Liver (tissue), 9 donors: ENCODE data around the gene CHM. TPM values are rescaled to one million over a fixed set of nuclear protein-coding genes. Genes with fewer than 3 reads are reported as not detected.

Source experiments
- DNase-seq: peaks from one replicate; pipeline ENCODE4 v3.0.0-alpha.2; 2017; ENCODE audit warnings: low spot score
- H3K27ac ChIP-seq, 2 donors: one replicate each; pipeline ENCODE4 v1.7.0; 2013; ENCODE audit warnings: inconsistent platforms in 2 of 2, low read length in 2 of 2, control low read depth in 1 of 2, low read depth in 1 of 2, mild to moderate bottlenecking in 1 of 2
- H3K27me3 ChIP-seq, 4 donors: one replicate each; pipeline versions ENCODE4 v1.6.1 to v1.7.0; 2013; ENCODE audit warnings: low read length in 3 of 4, inconsistent platforms in 1 of 4, mild to moderate bottlenecking in 1 of 4, moderate library complexity in 1 of 4; ENCODE audit not compliant: control insufficient read depth in 4 of 4, insufficient read depth in 4 of 4
- H3K36me3 ChIP-seq, 4 donors: one replicate each; pipeline versions ENCODE4 v1.6.1 to v1.7.0; 2013; ENCODE audit warnings: low read length in 3 of 4, mild to moderate bottlenecking in 3 of 4, low read depth in 1 of 4, moderate library complexity in 1 of 4; ENCODE audit not compliant: control insufficient read depth in 4 of 4, insufficient read depth in 3 of 4
- H3K4me1 ChIP-seq, 4 donors: one replicate each; pipeline versions ENCODE4 v1.6.1 to v1.7.0; 2013; ENCODE audit warnings: low read length in 3 of 4, mild to moderate bottlenecking in 3 of 4, moderate library complexity in 1 of 4; ENCODE audit not compliant: control insufficient read depth in 4 of 4, insufficient read depth in 4 of 4
- H3K4me3 ChIP-seq, 3 donors: one replicate each; pipeline versions ENCODE4 v1.6.1 to v1.7.0; 2013; ENCODE audit warnings: low read length in 3 of 3, control low read depth in 1 of 3, low read depth in 1 of 3, mild to moderate bottlenecking in 1 of 3
- H3K9ac ChIP-seq, 2 donors: one replicate each; pipeline ENCODE4 v1.7.0; 2013; ENCODE audit warnings: low read length in 2 of 2, mild to moderate bottlenecking in 2 of 2, moderate library complexity in 2 of 2, control low read depth in 1 of 2, low read depth in 1 of 2
- H3K9me3 ChIP-seq, 4 donors: one replicate each; pipeline versions ENCODE4 v1.6.1 to v1.7.0; 2013; ENCODE audit warnings: low read length in 3 of 4; ENCODE audit not compliant: control insufficient read depth in 4 of 4
- ATF3 ChIP-seq: IDR thresholded peaks from 2 replicates; pipeline ENCODE4 v1.6.1; 2016; ENCODE audit warnings: antibody characterized with exemption
- CTCF ChIP-seq: fragments of 150-350 bp; IDR thresholded peaks from 2 replicates; pipeline ENCODE4 v1.5.1; 2017; ENCODE audit warnings: improper control_type of control experiment, low read depth, low read length; ENCODE audit not compliant: missing input control
- EGR1 ChIP-seq, 2 donors: IDR thresholded peaks; 2 replicates each; pipeline ENCODE4 v1.6.1; 2016 to 2018; ENCODE audit warnings: antibody characterized with exemption in 2 of 2, low read depth in 2 of 2
- FOXA1 ChIP-seq: IDR thresholded peaks from 2 replicates; pipeline ENCODE4 v1.6.1; 2016; ENCODE audit warnings: antibody characterized with exemption
- FOXA2 ChIP-seq: IDR thresholded peaks from 2 replicates; pipeline ENCODE4 v1.6.1; 2016; ENCODE audit warnings: antibody characterized with exemption
- GABPA ChIP-seq, 2 donors: IDR thresholded peaks in 1 of 2; conservative IDR thresholded peaks in 1 of 2; 2 replicates each; pipeline ENCODE4 v1.6.1; 2016; ENCODE audit warnings: antibody characterized with exemption in 2 of 2, mild to moderate bottlenecking in 1 of 2, moderate library complexity in 1 of 2
- HNF4A ChIP-seq, 2 donors: conservative IDR thresholded peaks; 2 replicates each; pipeline ENCODE4 v1.6.1; 2016; ENCODE audit warnings: antibody characterized with exemption in 2 of 2, mild to moderate bottlenecking in 2 of 2
- HNF4G ChIP-seq: IDR thresholded peaks from 2 replicates; pipeline ENCODE4 v1.6.1; 2016; ENCODE audit warnings: antibody characterized with exemption
- JUND ChIP-seq, 2 donors: IDR thresholded peaks; 2 replicates each; pipeline ENCODE4 v1.6.1; 2016; ENCODE audit warnings: antibody characterized with exemption in 2 of 2
- MAX ChIP-seq: IDR thresholded peaks from 2 replicates; pipeline ENCODE4 v1.6.1; 2016; ENCODE audit warnings: antibody characterized with exemption
- NR2F2 ChIP-seq: IDR thresholded peaks from 2 replicates; pipeline ENCODE4 v1.6.1; 2016; ENCODE audit warnings: antibody characterized with exemption
- RAD21 ChIP-seq, 2 donors: IDR thresholded peaks; 2 replicates each; pipeline ENCODE4 v1.6.1; 2016; ENCODE audit warnings: antibody characterized with exemption in 2 of 2, mild to moderate bottlenecking in 2 of 2
- REST ChIP-seq: IDR thresholded peaks from 2 replicates; pipeline ENCODE4 v1.6.1; 2016; ENCODE audit warnings: antibody characterized with exemption, mild to moderate bottlenecking
- RXRA ChIP-seq, 2 donors: IDR thresholded peaks; 2 replicates each; pipeline ENCODE4 v1.6.1; 2017 to 2018; ENCODE audit warnings: antibody characterized with exemption in 2 of 2, mild to moderate bottlenecking in 1 of 2
- SP1 ChIP-seq: IDR thresholded peaks from 2 replicates; pipeline ENCODE4 v1.6.1; 2018; ENCODE audit warnings: antibody characterized with exemption, mild to moderate bottlenecking
- TAF1 ChIP-seq: conservative IDR thresholded peaks from 2 replicates; pipeline ENCODE4 v1.6.1; 2016; ENCODE audit warnings: antibody characterized with exemption, mild to moderate bottlenecking
- YY1 ChIP-seq: IDR thresholded peaks from 2 replicates; pipeline ENCODE4 v1.6.1; 2016; ENCODE audit warnings: antibody characterized with exemption, mild to moderate bottlenecking
- ZBTB33 ChIP-seq: IDR thresholded peaks from 2 replicates; pipeline ENCODE4 v1.6.1; 2016; ENCODE audit warnings: antibody characterized with exemption
- WGBS: extraction: QIAGEN DNeasy Blood & Tissue Kit; methylation state at CpG from one replicate; pipeline ENCODE4 v1.1.7; 2013; 5-methylcytosine and 5-hydroxymethylcytosine counted together
- polyA plus RNA-seq, 2 donors: library from polyadenylated mRNA; stranded (reverse) in 1 of 2; unstranded in 1 of 2; fragments of 200-250 nt in 1 of 2; fragments of >200 nt in 1 of 2; fragmentation: Nextera tagmentation in 1 of 2; extraction: Ambion mirVana in 1 of 2; gene quantifications; one replicate each; pipeline versions ENCODE4 v1.2.1 to v1.2.3, GENCODE V29; 2013 to 2015
- total RNA-seq, 2 donors: library from RNA; depleted of rRNA; stranded (reverse); fragments of >200 nt; gene quantifications; one replicate each; pipeline ENCODE4 v1.2.3, GENCODE V29; 2014
- donor health status: healthy.
- donor health status: healthy.
- donor health status: healthy.
- donor health status: healthy.
- donor health status: healthy.

CHM gene
- total and polyA plus RNA-seq, 4 donors: 5.1 to 8.1 (median 6.4) TPM

GRCh38 chrX:85928606-85929005 lies 118.8 kb downstream of the CHM start:
- no peaks in the 10 kb centered on the region for H3K27me3 ChIP-seq
- no peaks in the 10 kb centered on the region for H3K4me1 ChIP-seq
- no peaks in the 10 kb centered on the region for H3K9me3 ChIP-seq
- H3K4me3 ChIP-seq: no peak overlapping the region
- no peak overlapping the region for H3K27ac ChIP-seq
- TF ChIP-seq NR2F2: peak; percentile 22
- no peak for TF ChIP-seq ATF3
- 59% methylated on average over 1 of the region's 1 CpG for WGBS
- H3K9ac ChIP-seq: no peak overlapping the region
- H3K36me3 ChIP-seq: no peaks in the 10 kb centered on the region
- DNase-seq: no peak

- Histone ChIP-seq H3K4me1 (no peaks in the 10 kb centered on the region), H3K36me3 (no peaks in the 10 kb centered on the region), H3K4me3 (no peak overlapping the region), H3K27ac (no peak overlapping the region), H3K9ac (no peak overlapping the region), H3K9me3 (no peaks in the 10 kb centered on the region), H3K27me3 (no peaks in the 10 kb centered on the region)
- 85% methylated on average over 1 of the region's 1 CpG for whole genome bisulfite sequencing
- no peak for DNase-seq
- TF ChIP-seq ZBTB33 (no peak), NR2F2 (no peak), YY1 (no peak), GABPA (IDR thresholded peaks at IDR 0.05 in 1 of 2, conservative IDR thresholded peaks at IDR 0.05 in 1 of 2) (no peak), HNF4G (no peak), SP1 (no peak), EGR1 (IDR thresholded peaks at IDR 0.05; ENCODE audit: low read depth in 2 of 2) (no peak), CTCF (no peak), JUND (IDR thresholded peaks at IDR 0.05) (no peak), FOXA2 (no peak), RXRA (IDR thresholded peaks at IDR 0.05) (no peak), HNF4A (conservative IDR thresholded peaks at IDR 0.05) (no peak), MAX (no peak), FOXA1 (no peak), RAD21 (IDR thresholded peaks at IDR 0.05) (no peak), REST (no peak), TAF1 (no peak), ATF3 (no peak)
Observed at GRCh38 chrX:85927740-85928139, 119.6 kb downstream of the CHM start.
